NCI-H146 (cell line): ENCODE measurements around the gene NFIC.
A peak's percentile ranks its signal among the peaks of the same experiment; 100 is the strongest.

ENCODE experiments used
- DNase-seq: peaks from one replicate; lab custom pipeline; 2025; lab: John Stamatoyannopoulos, UW

NFIC gene

GRCh38 chr19:3359015-3359918, 7.1 kb upstream of the NFIC start:
- peak; percentile 54 for DNase-seq

- no peak for DNase-seq
Measured at GRCh38 chr19:3359919-3360420, 6.4 kb upstream of the NFIC start.

DNA sequence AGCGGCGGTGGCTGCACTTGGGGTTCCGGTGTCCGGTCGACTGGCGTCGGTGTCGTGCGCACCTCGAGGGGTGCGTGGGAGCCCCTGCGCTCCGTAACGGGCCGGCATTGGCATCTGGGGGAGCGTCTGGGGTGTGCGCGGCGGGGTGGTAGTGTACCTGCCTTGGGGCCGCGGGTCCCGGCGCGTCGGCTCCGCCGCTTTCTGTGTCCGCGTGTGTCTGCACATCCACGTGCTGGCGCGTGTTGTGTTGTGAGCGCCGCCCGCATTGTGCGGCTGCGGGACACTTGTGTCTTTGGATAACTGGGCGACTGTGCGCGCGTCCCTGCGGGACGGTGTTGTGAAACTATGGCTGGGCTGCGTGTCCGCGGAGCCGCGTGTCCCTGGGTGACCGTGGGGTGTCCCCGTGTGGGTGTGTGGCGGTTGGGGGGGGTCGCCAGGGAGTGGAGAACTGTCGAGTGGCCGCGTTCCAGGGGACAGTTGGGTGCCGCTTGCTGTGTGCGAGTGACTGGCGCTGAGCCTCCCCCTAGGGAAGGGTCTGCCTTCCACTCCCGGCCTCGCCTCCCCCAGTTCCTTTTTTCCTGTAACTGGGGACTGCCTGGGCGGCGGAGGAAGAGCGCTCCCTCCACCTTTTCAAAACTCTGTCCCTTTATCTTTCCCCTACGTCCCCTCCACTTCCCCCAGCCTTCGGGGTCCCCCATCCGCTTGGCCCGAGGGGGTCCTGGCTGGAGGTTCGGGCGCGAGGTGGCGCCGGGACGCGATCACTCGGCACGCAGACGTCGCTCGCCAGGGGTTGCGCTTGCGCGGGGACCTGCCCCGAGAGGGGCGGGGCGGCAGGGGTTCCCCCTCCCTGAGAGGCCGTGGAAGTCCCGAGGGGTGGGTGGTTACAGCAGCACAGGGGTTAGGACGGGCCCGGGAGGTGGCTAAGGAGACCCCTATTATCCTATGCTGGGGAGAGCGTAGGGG, 5.7 kb upstream of the NFIC start:
- DNase-seq, result no peak

- DNase-seq, result no peak
Measured at GRCh38 chr19:3361384-3362216, 4.8 kb upstream of the NFIC start.

- no peak for DNase-seq
Measured at GRCh38 chr19:3362217-3362906, 4.0 kb upstream of the NFIC start.

DNA sequence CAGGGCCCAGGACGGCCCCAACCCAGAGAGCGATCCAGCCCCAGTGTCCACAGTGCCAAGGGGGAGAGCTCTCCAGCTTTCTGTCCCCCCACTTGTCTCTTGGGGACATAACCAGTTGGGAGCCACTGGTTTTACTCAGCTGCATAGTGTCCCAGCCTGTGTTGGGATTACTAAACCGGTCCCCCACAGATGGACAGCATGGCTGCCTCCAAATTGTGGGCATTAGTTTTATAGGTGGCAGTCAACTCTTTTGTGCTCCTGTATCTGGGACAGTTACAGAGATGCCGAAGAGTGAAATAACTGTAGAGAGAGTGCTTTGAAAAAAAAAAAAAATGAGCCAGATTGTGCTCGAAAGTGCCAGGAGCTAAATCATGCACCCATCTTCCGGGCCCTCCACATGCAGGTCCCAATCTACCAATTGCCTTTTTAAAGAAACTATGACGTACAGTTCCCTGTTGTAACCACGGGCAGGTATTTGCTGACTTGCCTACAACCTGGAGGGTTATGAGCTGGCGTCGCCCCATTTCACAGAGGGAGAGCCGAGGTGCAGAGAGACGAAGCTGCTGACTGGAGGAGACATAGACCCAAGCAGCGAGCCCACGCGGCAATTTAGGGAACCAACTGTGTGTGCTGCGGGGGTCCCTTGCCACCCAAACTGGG, 2.4 kb upstream of the NFIC start:
- no peak for DNase-seq

- DNase-seq, result no peak
Measured at GRCh38 chr19:3364501-3364858, 1.9 kb upstream of the NFIC start.

GRCh38 chr19:3365093-3365835, 1.1 kb upstream of the NFIC start:
- no peak for DNase-seq

DNA sequence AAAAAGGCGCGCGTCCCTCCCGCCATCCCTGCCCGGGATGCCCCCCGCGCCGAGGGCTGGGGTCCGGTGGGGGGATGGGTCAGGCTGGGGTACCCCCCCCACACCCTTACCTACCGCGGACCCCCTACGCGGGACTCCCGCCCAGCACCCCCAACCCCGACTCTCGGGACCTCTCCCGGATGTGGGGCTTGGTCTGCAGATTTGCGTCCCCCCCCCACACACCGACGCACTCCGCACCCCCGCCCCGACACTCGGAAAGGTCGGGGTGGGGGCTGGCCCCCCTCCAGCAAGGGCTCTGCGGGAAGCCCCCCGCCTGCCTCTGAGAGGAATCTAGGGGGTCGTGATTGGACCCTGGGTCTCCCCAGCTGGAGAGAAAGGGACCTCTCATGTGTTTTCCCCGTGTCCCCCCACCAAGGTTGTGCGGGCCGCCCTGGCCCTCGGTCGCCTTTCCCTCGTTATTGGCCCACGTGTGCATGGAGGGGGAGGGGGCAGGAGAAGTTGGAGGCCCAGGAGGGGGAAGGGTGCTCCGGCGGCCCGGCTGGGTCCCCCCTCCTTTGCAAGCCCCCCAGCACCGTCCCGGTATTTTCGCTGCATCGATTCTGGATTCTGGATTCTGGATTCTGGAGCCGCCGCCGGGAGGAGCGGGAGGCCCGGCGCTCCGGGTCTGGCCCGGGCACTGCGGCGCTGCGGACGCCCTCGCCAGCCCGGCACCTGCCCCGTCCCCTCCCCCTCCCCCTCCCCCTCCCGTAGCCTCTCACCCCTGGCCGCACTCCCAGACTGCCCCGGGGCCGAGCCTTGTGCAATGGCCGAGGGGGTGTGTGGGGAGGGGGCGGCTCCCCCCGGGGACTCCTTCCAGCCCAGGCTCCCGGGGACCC, 607 bp downstream of the NFIC start:
- peak; percentile 30 for DNase-seq

- DNase-seq, result no peak
Measured at GRCh38 chr19:3367628-3368440, 1.5 kb downstream of the NFIC start.

GRCh38 chr19:3368441-3368795, 2.0 kb downstream of the NFIC start:
- DNase-seq, result no peak

DNA sequence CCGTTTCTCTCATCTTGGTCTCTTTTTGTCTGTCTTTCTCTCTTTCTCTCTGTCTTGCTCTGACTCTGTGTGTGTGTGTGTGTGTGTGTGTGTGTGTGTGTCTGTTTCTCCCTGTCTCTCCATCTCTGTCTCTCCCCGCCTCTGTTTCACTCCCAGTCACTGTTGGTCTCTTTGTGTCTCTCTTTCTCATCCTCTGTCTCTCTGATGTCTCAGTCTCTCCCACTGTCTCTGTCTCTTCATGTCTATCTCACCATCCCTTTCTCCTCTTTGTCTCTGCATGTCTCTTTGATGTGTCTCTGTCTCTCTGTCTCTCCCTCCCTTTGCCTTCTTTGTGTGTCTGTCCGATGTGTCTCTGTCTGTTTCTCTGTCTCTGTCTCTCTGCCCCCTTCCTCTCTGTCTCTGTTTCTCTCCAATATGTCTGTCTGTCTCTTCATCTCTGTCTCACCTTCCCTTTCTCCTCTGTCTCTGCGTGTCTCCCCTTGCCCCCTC, 2.5 kb downstream of the NFIC start:
- no peak for DNase-seq

GRCh38 chr19:3369337-3370213, 3.2 kb downstream of the NFIC start:
- no peak for DNase-seq

- no peak for DNase-seq
Measured at GRCh38 chr19:3370214-3370720, 3.9 kb downstream of the NFIC start.

DNA sequence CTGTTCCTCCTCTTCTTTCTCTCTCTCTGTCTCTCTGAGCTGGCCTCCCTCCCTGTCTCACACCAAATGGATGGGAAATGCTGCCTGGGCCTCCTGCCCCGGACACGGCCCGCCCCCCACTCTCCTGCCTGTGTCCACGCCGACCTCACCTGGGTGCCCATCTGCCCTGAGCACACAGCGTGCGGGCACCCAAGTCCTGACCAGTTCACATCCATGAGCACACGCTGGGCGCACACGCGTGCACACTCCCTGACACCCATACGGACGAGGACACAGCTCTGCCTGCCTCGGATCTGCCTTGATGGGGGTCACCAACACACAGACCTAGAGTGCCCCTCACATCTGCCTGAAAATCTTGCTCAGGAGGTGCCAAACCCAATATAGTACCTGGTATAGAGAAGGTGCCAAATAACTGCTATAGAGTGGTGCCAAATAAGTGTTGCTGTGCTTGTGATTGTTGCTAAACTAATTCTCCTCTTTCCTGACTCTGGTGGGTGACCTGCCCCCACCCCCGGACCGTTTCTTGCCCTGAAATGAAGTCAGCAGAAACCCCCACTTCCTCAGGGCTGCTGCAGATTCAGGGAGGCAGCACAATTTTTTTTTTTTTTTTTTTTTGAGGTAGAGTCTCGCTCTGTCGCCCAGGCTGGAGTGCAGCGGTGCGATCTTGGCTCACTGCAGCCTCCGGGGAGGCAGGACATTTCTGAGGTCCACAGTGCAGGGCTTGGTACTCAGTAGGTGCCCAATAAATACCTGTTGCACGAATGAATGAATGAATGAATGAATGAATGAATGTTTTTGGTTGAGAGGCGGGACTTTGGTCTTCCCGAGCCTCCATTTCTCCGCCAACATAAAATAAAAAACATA, 4.6 kb downstream of the NFIC start:
- no peak for DNase-seq

DNA sequence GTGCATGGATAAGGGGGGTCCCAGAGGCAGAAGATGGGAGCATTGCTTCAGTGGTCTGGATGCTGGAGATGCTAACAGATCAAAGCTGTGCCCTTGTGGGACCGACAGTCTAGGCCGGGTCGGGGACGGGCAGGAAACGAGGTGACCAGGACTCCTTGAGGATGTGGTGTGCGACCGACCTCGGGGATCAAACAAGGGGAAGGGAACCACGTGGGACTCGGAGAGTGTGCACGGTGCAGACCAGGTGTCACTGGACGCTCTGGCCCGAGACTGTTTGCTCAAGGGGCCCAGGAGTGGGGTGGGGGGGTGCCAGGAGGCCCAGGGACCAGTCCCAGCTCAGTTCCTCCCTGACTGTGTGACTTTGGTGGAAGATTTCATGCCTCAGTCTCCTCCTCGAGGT, 6.0 kb downstream of the NFIC start:
- DNase-seq, result no peak
